MCF 10A (cell line): ENCODE measurements around the gene LYRM2. TPM values are rescaled to one million over a fixed set of nuclear protein-coding genes. Genes with fewer than 3 reads are reported as not detected.

Experiments used
- BruUV-seq: library from RNA; stranded (reverse); fragments of 400-500 nt; replicated peaks from 2 replicates; lab custom pipeline; 2021; lab: Mats Ljungman, UMichigan
- CTCF ChIA-PET: fragments of 300-600 bp; sonication (Branson Sonifier 250); formaldehyde crosslinking; extraction: SDS; loops from one replicate; lab custom pipeline; 2021; ENCODE audit warnings: antibody characterized with exemption, inconsistent platforms; lab: Yijun Ruan, JAX
- POLR2A ChIA-PET: fragments of 300-600, 350-650 bp; sonication (Branson Sonifier 250); formaldehyde crosslinking; extraction: SDS; loops from one replicate; lab custom pipeline; 2020; ENCODE audit warnings: antibody characterized with exemption, inconsistent platforms; lab: Yijun Ruan, JAX
- DNase-seq: peaks from one replicate; pipeline ENCODE4 v3.0.0-alpha.2; 2018; ENCODE audit not compliant: unreplicated experiment
- H3K27ac Mint-ChIP-seq: one replicate; pipeline ENCODE4 v1.8.0; 2022; ENCODE audit warnings: mild to moderate bottlenecking, low read depth, mixed read lengths; ENCODE audit not compliant: unreplicated experiment
- H3K27me3 Mint-ChIP-seq: one replicate; pipeline ENCODE4 v1.8.0; 2022; ENCODE audit warnings: mixed read lengths; ENCODE audit not compliant: insufficient read depth, unreplicated experiment
- H3K36me3 Mint-ChIP-seq: one replicate; pipeline ENCODE4 v1.8.0; 2022; ENCODE audit warnings: mild to moderate bottlenecking, moderate library complexity, mixed read lengths; ENCODE audit not compliant: insufficient read depth, unreplicated experiment
- H3K4me1 Mint-ChIP-seq: one replicate; pipeline ENCODE4 v1.8.0; 2022; ENCODE audit warnings: mixed read lengths; ENCODE audit not compliant: insufficient read depth, unreplicated experiment
- H3K4me3 Mint-ChIP-seq: one replicate; pipeline ENCODE4 v1.8.0; 2022; ENCODE audit warnings: mild to moderate bottlenecking, moderate library complexity, mixed read lengths; ENCODE audit not compliant: unreplicated experiment
- H3K9me3 Mint-ChIP-seq: one replicate; pipeline ENCODE4 v1.8.0; 2022; ENCODE audit warnings: mixed read lengths; ENCODE audit not compliant: unreplicated experiment
- CTCF ChIP-seq: fragments of 200-600 bp; IDR thresholded peaks from one replicate; pipeline ENCODE4 v1.8.0; 2022; ENCODE audit warnings: antibody characterized with exemption, mild to moderate bottlenecking; ENCODE audit not compliant: unreplicated experiment
- intact Hi-C: fragments of 100-400 bp; cut with micrococcal nuclease; formaldehyde crosslinking; loops from 2 replicates; pipeline ENCODE4 v1.14.1; 2022
- total RNA-seq: library from RNA; stranded (reverse); gene quantifications from 2 replicates; pipeline ENCODE4 v1.2.3, GENCODE V29; 2022

LYRM2 gene
- total RNA-seq, 1 experiment from 2014 or later: 41.1 TPM

- ChIA-PET CTCF (interaction anchor here (0.7 to 6.8 kb wide), 10 partner anchors 12 to 232 kb away, joined by 3 to 58 read pairs (median 4); partner anchors contain the start of gene ANKRD6), POLR2A (interaction anchor here (0.7 kb wide), 1 partner anchor 21 kb away, joined by 3 read pairs; no protein-coding TSS in a partner anchor)
- no TSS peak for BruUV-seq
- H3K9me3 Mint-ChIP-seq: peaks cover 7% of the 10 kb centered on the region
- TF ChIP-seq CTCF: no peak
- intact Hi-C loops: loop anchor here (5.0 kb wide), 1 partner anchor 166 kb away; the partner anchor contains the start of gene ANKRD6
- no peak overlapping the region for H3K27ac Mint-ChIP-seq
- peaks cover 25% of the 10 kb centered on the region for H3K27me3 Mint-ChIP-seq
- DNase-seq: peak; percentile 76
- peak overlapping the region; percentile 58 for H3K4me3 Mint-ChIP-seq
- peaks cover 6% of the 10 kb centered on the region for H3K4me1 Mint-ChIP-seq
- no peaks in the 10 kb centered on the region for H3K36me3 Mint-ChIP-seq
Measured at GRCh38 chr6:89597988-89598387, 40.6 kb downstream of the LYRM2 start.

- intact Hi-C loops: loop anchor here (5.0 kb wide), 1 partner anchor 165 kb away; the partner anchor contains the start of gene ANKRD6
- CTCF ChIA-PET: interaction anchor here (0.6 to 6.8 kb wide), 3 partner anchors 12 to 166 kb away, joined by 3 to 58 read pairs (median 25); partner anchors contain the start of gene ANKRD6
- Mint-ChIP-seq H3K36me3 (no peaks in the 10 kb centered on the region), H3K4me1 (peaks cover 6% of the 10 kb centered on the region), H3K9me3 (peaks cover 7% of the 10 kb centered on the region), H3K4me3 (no peak overlapping the region), H3K27ac (no peak overlapping the region), H3K27me3 (peaks cover 25% of the 10 kb centered on the region)
- POLR2A ChIA-PET: no interaction called here
- no TSS peak for BruUV-seq
- DNase-seq: no peak
- TF ChIP-seq CTCF: no peak
Measured at GRCh38 chr6:89597372-89597771, 41.2 kb downstream of the LYRM2 start.

GRCh38 chr6:89596484-89596883 lies 42.1 kb downstream of the LYRM2 start:
- Mint-ChIP-seq H3K27me3 (peaks cover 25% of the 10 kb centered on the region), H3K36me3 (no peaks in the 10 kb centered on the region), H3K27ac (no peak overlapping the region), H3K9me3 (peaks cover 7% of the 10 kb centered on the region), H3K4me1 (peaks cover 6% of the 10 kb centered on the region), H3K4me3 (no peak overlapping the region)
- BruUV-seq: no TSS peak
- CTCF ChIA-PET: interaction anchor here (0.8 to 6.8 kb wide), 3 partner anchors 13 to 225 kb away, joined by 4 to 58 read pairs (median 25); partner anchors contain the start of gene ANKRD6
- DNase-seq: peak; percentile 6
- POLR2A ChIA-PET: no interaction called here
- TF ChIP-seq CTCF: no peak
- intact Hi-C loops: loop anchor here (5.0 kb wide), 1 partner anchor 164 kb away; the partner anchor contains the start of gene ANKRD6

GRCh38 chr6:89596056-89596455 lies 42.5 kb downstream of the LYRM2 start:
- Mint-ChIP-seq H3K9me3 (peaks cover 7% of the 10 kb centered on the region), H3K4me1 (peaks cover 6% of the 10 kb centered on the region), H3K36me3 (no peaks in the 10 kb centered on the region), H3K4me3 (no peak overlapping the region), H3K27me3 (peaks cover 25% of the 10 kb centered on the region), H3K27ac (no peak overlapping the region)
- CTCF ChIA-PET: interaction anchor here (0.5 to 6.8 kb wide), 3 partner anchors 14 to 245 kb away, joined by 4 to 58 read pairs (median 5); no protein-coding TSS in a partner anchor
- no peak for DNase-seq
- intact Hi-C loops: loop anchor here (5.0 kb wide), 1 partner anchor 164 kb away; the partner anchor contains the start of gene ANKRD6
- no TSS peak for BruUV-seq
- TF ChIP-seq CTCF: no peak
- POLR2A ChIA-PET: no interaction called here
